Prostate gland (tissue), 2 donors: Measurements from ENCODE around the gene PGM3.

ENCODE experiments used
- CTCF ChIP-seq, 4 experiments: fragments of 200-600 bp in 2 of 4; fragments of 450-650 bp in 2 of 4; sonication (generic) in 2 of 4; IDR thresholded peaks; 1 replicate in 3 of 4; 2 replicates in 1 of 4; pipeline ENCODE4 v1.5.1; 2016 to 2019; ENCODE audit warnings: antibody characterized with exemption in 4 of 4, mild to moderate bottlenecking in 2 of 4, moderate library complexity in 2 of 4
- POLR2A ChIP-seq: fragments of 450-650 bp; IDR thresholded peaks from one replicate; pipeline ENCODE4 v1.6.1; 2016; ENCODE audit warnings: antibody characterized with exemption, mild to moderate bottlenecking
- POLR2AphosphoS5 ChIP-seq: sonication (generic); formaldehyde crosslinking; IDR thresholded peaks from one replicate; pipeline ENCODE4 v1.6.1; 2017; ENCODE audit warnings: antibody characterized with exemption

DNA sequence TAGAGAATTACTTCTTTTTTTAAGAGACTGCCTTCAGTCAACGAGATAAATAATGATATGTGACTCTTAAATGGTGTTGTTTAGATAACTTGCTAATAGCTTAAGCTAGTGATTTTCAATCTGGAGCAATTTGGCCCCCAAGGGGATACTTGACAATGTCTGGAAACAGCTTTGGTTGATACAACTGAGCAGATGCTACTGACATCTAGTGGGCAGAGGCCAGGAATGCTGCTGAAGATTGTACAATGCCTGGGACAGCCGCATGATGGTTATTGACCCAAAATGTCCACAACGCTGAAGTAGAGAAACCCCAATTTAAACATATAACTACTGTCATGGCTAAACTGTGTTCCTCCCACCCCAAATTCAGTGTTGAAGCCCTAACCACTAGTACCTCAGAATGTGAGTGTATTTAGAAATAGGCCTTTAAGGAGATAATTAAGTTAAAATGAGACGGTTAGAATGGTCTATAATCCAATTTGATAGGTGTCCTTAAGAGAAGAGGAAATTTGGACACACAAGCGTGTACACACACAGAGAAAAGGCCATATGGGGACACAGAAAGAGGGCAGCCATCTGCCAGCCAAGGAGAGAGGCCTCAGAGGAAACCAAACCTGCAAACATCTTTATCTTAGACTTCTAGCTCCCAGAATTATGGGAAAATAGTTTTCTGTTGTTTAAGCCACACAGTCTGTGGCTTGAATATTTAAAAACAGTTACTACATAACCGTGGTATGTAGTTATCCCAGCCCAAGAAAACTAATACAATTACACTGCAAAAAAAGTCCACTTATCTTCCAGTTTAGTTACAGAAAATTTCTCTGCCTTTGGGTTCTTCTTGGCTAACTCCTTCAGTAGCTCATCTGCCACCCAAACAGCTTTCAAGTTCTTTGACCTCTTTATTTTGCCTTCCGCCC, 22.3 kb upstream of the PGM3 start:
- TF ChIP-seq POLR2A, result no peak
- peak; percentile 37 to 79 (median 60) for TF ChIP-seq CTCF (IDR thresholded peaks at IDR 0.05)
- peak; percentile 47 for TF ChIP-seq POLR2AphosphoS5
